Osteoblast (primary cell): ENCODE results near the gene AKT3. TPM values are rescaled to one million over a fixed set of nuclear protein-coding genes. Genes with fewer than 3 reads are reported as not detected.

Experiments used
- DNase-seq: peaks from one replicate; pipeline ENCODE4 v3.0.0; 2011; ENCODE audit warnings: low spot score, mixed read lengths; ENCODE audit not compliant: insufficient read length; ENCODE audit errors: missing footprints
- H2AFZ ChIP-seq: 2 replicates; pipeline ENCODE4 v1.6.0; 2011; ENCODE audit warnings: mild to moderate bottlenecking, low read length
- H3K27ac ChIP-seq: 2 replicates; pipeline ENCODE4 v1.5.1; 2011; ENCODE audit warnings: mild to moderate bottlenecking, low read depth, low read length, moderate library complexity
- H3K27me3 ChIP-seq: 2 replicates; pipeline ENCODE4 v1.6.0; 2012; ENCODE audit warnings: mild to moderate bottlenecking, control low read depth, inconsistent platforms, low read length, moderate library complexity; ENCODE audit not compliant: insufficient read depth
- H3K36me3 ChIP-seq: 2 replicates; pipeline ENCODE4 v1.5.1; 2011; ENCODE audit warnings: mild to moderate bottlenecking, low read length, control low read depth, moderate library complexity; ENCODE audit not compliant: insufficient read depth
- H3K4me1 ChIP-seq: 2 replicates; pipeline ENCODE4 v1.5.1; 2011; ENCODE audit warnings: mild to moderate bottlenecking, low read length, control low read depth, moderate library complexity; ENCODE audit not compliant: insufficient read depth
- H3K4me2 ChIP-seq: 2 replicates; pipeline ENCODE4 v1.6.0; 2011; ENCODE audit warnings: mild to moderate bottlenecking, low read length; ENCODE audit not compliant: insufficient read depth
- H3K4me3 ChIP-seq: fragments of 200-600 bp; sonication (generic); 3 replicates; pipeline ENCODE4 v1.5.1; 2012; ENCODE audit warnings: mild to moderate bottlenecking, low read length, inconsistent platforms; ENCODE audit not compliant: insufficient read depth
- H3K79me2 ChIP-seq: 2 replicates; pipeline ENCODE4 v1.6.0; 2012; ENCODE audit warnings: mild to moderate bottlenecking, low read length, control low read depth, inconsistent platforms; ENCODE audit not compliant: insufficient read depth
- H3K9me3 ChIP-seq: 2 replicates; pipeline ENCODE4 v1.5.1; 2011; ENCODE audit warnings: low read depth, low read length, control low read depth
- H4K20me1 ChIP-seq: 2 replicates; pipeline ENCODE4 v1.6.0; 2012; ENCODE audit warnings: mild to moderate bottlenecking, low read length, control low read depth; ENCODE audit not compliant: insufficient read depth
- CTCF ChIP-seq: IDR thresholded peaks from 2 replicates; pipeline ENCODE4 v1.5.1; 2011; ENCODE audit warnings: mild to moderate bottlenecking, low read depth, low read length, moderate library complexity; ENCODE audit errors: extremely low read depth
- total RNA-seq: library from RNA; depleted of rRNA; stranded (reverse); fragments of >200 nt; gene quantifications from 2 replicates; pipeline ENCODE4 v1.2.3, GENCODE V29; 2012

Gene AKT3
- total RNA-seq, 1 donor, result 38.7 TPM

- Histone ChIP-seq H3K27me3 (no peaks in the 10 kb centered on the region), H3K4me3 (no peak overlapping the region), H3K36me3 (no peaks in the 10 kb centered on the region), H3K4me2 (no peak overlapping the region), H2AFZ (no peak overlapping the region), H3K79me2 (peaks cover 40% of the 10 kb centered on the region), H3K4me1 (peaks cover 3% of the 10 kb centered on the region), H3K9me3 (no peaks in the 10 kb centered on the region), H4K20me1 (no peaks in the 10 kb centered on the region), H3K27ac (no peak overlapping the region)
- DNase-seq, result no peak
- no peak for TF ChIP-seq CTCF
Observed at GRCh38 chr1:243765676-243766075, 84.4 kb downstream of the AKT3 start.

- no peaks in the 10 kb centered on the region for H4K20me1 ChIP-seq
- H3K4me3 ChIP-seq, result no peak overlapping the region
- H3K36me3 ChIP-seq, result no peaks in the 10 kb centered on the region
- no peak overlapping the region for H3K27ac ChIP-seq
- H3K4me1 ChIP-seq, result peaks cover 3% of the 10 kb centered on the region
- peak overlapping the region; percentile 21 for H3K4me2 ChIP-seq
- no peaks in the 10 kb centered on the region for H3K27me3 ChIP-seq
- peak; percentile 16 for TF ChIP-seq CTCF
- no peak overlapping the region for H2AFZ ChIP-seq
- no peak for DNase-seq
- peaks cover 39% of the 10 kb centered on the region for H3K79me2 ChIP-seq
- no peaks in the 10 kb centered on the region for H3K9me3 ChIP-seq
Observed at GRCh38 chr1:243763806-243764205, 86.2 kb downstream of the AKT3 start.

- Histone ChIP-seq H3K79me2 (peaks cover 58% of the 10 kb centered on the region), H2AFZ (no peak overlapping the region), H3K9me3 (no peaks in the 10 kb centered on the region), H3K4me1 (peaks cover 3% of the 10 kb centered on the region), H3K4me2 (no peak overlapping the region), H3K36me3 (no peaks in the 10 kb centered on the region), H3K27ac (no peak overlapping the region), H3K4me3 (no peak overlapping the region), H4K20me1 (peaks cover 5% of the 10 kb centered on the region), H3K27me3 (no peaks in the 10 kb centered on the region)
- TF ChIP-seq CTCF, result no peak
- DNase-seq, result peak; percentile 39
Observed at GRCh38 chr1:243758647-243759046, 91.4 kb downstream of the AKT3 start.

- no peak for DNase-seq
- Histone ChIP-seq H3K27ac (no peak overlapping the region), H2AFZ (no peak overlapping the region), H3K9me3 (no peaks in the 10 kb centered on the region), H3K4me3 (no peak overlapping the region), H4K20me1 (peaks cover 7% of the 10 kb centered on the region), H3K4me1 (peaks cover 3% of the 10 kb centered on the region), H3K36me3 (no peaks in the 10 kb centered on the region), H3K79me2 (peaks cover 62% of the 10 kb centered on the region), H3K27me3 (no peaks in the 10 kb centered on the region), H3K4me2 (no peak overlapping the region)
- TF ChIP-seq CTCF, result no peak
Observed at GRCh38 chr1:243756529-243756928, 93.5 kb downstream of the AKT3 start.
